Fibroblast of villous mesenchyme (primary cell): ENCODE measurements around the gene NUCB1. TPM values are rescaled to one million over a fixed set of nuclear protein-coding genes. Genes with fewer than 3 reads are reported as not detected.

ENCODE experiments used
- DNase-seq: peaks from one replicate; pipeline ENCODE4 v3.0.0-alpha.2; 2010; ENCODE audit warnings: low read depth
- H3K4me3 ChIP-seq: 2 replicates; pipeline ENCODE4 v1.5.1; 2011; ENCODE audit warnings: low read depth, mild to moderate bottlenecking, low read length
- total RNA-seq: library from RNA; depleted of rRNA; stranded (reverse); fragments of >200 nt; gene quantifications from 2 replicates; pipeline ENCODE4 v1.2.3, GENCODE V29; 2012
- TF ChIP-seq, protein P1 (sequence below): IDR thresholded peaks from 2 replicates; pipeline ENCODE4 v1.5.1; 2012; ENCODE audit warnings: low read depth, mild to moderate bottlenecking, low read length; ENCODE audit not compliant: insufficient read depth

The NUCB1 gene
- total RNA-seq, 1 donor, result 139 TPM

DNA sequence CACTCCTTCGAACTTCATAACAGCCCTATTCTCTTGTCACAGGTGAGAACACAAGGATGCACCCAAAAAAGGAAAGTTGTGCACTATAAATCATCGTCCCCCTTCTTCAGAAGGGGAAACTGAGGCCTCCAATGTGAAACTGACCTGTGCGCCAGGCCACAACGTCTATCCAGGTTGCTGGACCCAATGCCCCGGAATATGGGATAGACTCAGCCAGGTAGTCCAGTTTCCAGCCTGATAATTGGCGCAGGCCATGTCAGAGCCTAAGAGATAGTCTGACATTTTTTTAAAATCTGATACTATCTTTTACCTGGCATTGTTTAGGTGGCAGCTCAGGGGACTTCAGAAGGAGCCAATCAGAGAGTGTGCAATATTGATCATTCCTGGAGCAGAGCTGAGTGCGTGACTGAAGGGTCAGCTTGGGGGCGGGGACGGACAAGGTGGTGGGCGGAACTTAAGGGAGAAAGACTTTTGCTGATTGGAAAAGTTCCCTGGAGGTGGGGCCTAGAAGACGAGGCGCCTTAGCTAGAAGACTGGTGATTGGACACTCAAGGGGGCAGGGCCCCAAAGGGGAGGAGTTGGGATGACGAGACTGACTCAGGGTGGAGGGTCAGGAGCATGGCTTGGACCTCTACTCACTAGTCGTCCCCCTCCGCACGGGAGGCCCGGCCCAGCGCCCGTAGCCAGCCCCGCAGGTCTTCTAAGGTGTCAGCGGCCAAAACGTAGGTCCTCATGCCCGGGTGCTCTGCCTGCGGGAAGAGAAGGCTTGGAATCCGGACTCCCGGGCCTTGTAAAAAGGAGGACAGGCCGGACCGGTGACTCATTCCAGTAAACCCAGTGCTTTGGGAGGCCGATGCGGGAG lies 40.2 kb upstream of the NUCB1 start:
- DNase-seq, result no peak
- no peak overlapping the region for H3K4me3 ChIP-seq
- TF ChIP-seq, protein P1, sequence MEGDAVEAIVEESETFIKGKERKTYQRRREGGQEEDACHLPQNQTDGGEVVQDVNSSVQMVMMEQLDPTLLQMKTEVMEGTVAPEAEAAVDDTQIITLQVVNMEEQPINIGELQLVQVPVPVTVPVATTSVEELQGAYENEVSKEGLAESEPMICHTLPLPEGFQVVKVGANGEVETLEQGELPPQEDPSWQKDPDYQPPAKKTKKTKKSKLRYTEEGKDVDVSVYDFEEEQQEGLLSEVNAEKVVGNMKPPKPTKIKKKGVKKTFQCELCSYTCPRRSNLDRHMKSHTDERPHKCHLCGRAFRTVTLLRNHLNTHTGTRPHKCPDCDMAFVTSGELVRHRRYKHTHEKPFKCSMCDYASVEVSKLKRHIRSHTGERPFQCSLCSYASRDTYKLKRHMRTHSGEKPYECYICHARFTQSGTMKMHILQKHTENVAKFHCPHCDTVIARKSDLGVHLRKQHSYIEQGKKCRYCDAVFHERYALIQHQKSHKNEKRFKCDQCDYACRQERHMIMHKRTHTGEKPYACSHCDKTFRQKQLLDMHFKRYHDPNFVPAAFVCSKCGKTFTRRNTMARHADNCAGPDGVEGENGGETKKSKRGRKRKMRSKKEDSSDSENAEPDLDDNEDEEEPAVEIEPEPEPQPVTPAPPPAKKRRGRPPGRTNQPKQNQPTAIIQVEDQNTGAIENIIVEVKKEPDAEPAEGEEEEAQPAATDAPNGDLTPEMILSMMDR, result no peak

DNA sequence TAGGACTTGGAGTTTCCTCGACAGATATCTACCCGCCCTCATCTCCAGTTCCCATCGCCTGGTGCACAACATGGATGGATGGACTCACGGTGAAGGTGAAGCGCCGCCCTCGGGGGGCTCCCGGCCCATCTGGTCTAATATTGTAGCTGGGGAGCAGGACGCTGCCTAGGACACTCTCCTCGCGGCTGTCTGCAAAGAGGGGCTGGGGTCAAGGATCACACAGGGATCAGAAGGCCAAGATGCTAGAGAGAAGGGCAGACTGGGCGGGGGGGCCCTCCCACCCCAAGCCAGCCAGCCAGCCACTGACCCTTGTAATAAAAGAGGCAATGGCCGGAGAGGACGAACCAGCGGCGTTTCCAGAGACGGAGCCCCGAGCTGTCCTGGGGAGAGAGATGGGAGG lies 38.8 kb upstream of the NUCB1 start:
- H3K4me3 ChIP-seq, result no peak overlapping the region
- no peak for DNase-seq
- TF ChIP-seq, protein P1, result no peak

DNA sequence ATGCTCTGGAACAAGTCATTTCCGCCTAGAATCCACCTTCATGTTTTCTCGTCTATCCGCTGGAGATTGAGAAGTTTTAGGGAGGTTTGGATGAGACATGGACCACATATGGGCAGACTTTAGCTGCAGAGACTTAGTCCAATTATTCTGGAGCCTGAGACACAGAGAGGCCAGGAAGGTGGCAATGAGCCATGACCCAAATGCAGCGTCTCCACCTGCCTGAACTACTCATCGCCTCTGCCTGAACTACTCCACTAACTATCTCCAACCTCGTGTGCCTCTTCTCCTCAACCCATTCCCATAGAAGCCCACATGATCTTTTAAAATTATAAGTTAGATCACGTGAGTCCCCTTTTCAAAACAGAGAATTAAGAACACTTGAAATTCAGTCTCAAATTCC lies 37.3 kb upstream of the NUCB1 start:
- DNase-seq, result no peak
- H3K4me3 ChIP-seq, result no peak overlapping the region
- TF ChIP-seq, protein P1, result no peak

DNA sequence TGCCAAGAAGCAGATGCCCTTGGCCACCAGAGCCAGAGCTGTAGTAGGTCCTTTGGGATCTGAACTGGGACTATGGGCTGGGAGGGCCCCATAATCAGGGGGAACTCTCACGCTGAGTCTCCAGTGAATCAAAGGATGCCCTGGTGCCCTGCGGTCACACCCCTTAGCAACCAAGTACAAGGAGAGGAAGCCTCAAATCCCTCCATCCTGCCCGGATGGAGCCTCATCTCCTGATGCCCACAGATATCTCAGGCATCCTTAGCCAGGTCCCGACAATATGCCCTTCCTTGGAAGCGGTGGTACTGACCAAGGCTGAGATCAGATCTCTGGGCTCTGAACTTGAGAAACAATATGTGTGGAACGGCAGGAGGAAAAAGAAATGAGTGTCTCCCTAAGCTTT lies 33.4 kb upstream of the NUCB1 start:
- no peak for DNase-seq
- TF ChIP-seq, protein P1, result no peak
- peak overlapping the region; percentile 1 for H3K4me3 ChIP-seq

DNA sequence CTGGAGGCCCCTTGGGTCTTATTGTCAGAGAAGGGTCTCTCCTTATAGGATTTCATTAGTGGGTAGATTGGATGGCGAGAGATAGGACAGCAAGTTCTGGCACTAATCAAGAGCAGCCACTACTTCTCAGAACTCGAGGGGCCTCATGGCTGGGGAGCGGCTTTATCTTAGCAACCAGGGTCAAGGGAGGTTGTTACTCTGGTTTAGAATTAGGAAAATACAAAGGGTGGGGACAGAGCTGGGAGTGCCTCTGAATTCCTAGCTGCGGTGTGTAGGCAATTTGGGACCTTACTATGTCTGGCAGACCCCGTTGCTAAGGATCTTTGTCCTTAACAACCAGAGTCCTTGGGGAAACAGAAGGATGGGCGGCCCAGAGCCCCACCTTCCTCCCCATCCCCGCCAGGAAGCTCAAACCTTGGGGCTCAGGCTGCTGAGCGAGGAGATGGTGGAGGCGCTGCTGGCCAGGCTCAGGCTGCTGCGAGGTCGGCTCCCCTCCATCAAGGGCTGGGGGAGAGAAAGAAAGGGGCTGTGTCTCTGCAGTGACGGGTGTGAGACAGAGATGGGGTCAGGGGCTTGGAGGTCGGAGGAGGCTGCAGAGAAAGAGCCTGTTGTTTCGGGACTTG lies 32.9 kb upstream of the NUCB1 start:
- H3K4me3 ChIP-seq, result peak overlapping the region; percentile 59
- DNase-seq, result no peak
- TF ChIP-seq, protein P1, result no peak

DNA sequence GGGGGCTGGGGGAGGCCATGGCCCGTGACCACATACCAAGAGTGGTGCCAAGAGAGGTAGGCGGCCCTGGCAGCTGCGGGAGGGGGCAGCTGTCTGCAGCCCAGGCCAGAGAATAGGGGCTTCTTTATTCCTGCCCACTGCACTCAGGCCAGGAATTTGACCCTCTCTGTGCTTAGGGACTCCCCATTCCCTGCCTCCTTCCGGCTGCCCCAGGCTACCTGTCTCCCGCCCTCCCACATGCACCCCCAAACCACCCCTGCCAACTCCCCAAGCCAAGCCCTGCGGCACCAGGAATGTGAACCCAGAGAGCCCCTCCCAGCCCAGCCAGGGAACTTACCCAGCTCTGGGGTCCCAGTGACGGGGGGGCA lies 32.4 kb upstream of the NUCB1 start:
- TF ChIP-seq, protein P1, result no peak
- peak overlapping the region; percentile 59 for H3K4me3 ChIP-seq
- no peak for DNase-seq
